Measurements from ENCODE around the gene ZNF430.

DNA sequence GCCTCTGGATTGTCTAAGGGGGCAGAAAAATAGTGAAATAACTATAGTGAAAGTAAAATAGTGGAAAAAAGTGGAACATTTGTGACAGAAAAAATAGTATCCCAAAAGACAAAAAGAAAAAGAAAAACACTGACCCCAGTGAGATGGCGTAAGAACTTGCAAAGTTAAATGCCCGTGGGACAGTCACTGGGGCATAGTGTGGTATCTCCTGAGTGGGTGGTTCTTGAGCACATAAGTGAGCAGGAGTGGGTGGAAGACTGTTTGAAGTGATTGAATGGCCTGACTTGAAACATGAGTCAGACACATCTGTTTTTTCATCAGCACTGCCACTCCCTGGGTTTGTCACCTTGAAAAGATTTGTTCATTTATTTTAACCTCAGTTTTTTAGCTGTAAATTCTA, 2.5 kb downstream of the ZNF430 start:
- TF ChIP-seq IRF2 (CRISPR knock-in tag; IDR thresholded peaks at IDR 0.05; ENCODE audit: borderline replicate concordance, low read depth) (no peak), SP1 (CRISPR knock-in tag; conservative IDR thresholded peaks at IDR 0.05) (no peak), SMAD4 (CRISPR knock-in tag; IDR thresholded peaks at IDR 0.05) (no peak)
- TF ChIP-seq, protein P1, sequence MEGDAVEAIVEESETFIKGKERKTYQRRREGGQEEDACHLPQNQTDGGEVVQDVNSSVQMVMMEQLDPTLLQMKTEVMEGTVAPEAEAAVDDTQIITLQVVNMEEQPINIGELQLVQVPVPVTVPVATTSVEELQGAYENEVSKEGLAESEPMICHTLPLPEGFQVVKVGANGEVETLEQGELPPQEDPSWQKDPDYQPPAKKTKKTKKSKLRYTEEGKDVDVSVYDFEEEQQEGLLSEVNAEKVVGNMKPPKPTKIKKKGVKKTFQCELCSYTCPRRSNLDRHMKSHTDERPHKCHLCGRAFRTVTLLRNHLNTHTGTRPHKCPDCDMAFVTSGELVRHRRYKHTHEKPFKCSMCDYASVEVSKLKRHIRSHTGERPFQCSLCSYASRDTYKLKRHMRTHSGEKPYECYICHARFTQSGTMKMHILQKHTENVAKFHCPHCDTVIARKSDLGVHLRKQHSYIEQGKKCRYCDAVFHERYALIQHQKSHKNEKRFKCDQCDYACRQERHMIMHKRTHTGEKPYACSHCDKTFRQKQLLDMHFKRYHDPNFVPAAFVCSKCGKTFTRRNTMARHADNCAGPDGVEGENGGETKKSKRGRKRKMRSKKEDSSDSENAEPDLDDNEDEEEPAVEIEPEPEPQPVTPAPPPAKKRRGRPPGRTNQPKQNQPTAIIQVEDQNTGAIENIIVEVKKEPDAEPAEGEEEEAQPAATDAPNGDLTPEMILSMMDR (IDR thresholded peaks at IDR 0.05): no peak
- TF ChIP-seq, protein P2, sequence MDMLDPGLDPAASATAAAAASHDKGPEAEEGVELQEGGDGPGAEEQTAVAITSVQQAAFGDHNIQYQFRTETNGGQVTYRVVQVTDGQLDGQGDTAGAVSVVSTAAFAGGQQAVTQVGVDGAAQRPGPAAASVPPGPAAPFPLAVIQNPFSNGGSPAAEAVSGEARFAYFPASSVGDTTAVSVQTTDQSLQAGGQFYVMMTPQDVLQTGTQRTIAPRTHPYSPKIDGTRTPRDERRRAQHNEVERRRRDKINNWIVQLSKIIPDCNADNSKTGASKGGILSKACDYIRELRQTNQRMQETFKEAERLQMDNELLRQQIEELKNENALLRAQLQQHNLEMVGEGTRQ (CRISPR knock-in tag; IDR thresholded peaks at IDR 0.05): no peak

Measured in WTC11 (cell line).